Neural progenitor cell (in vitro differentiated cells): ENCODE measurements around the gene MAP3K1.

Experiments used
- EZH2 ChIP-seq: fragments of 200-600 bp; sonication (generic); IDR thresholded peaks from 2 replicates; pipeline ENCODE4 v1.6.1; 2017; ENCODE audit warnings: antibody characterized with exemption, mild to moderate bottlenecking, moderate library complexity
- EZH2phosphoT487 ChIP-seq: fragments of 200-600 bp; sonication (generic); IDR thresholded peaks from 2 replicates; pipeline ENCODE4 v1.6.1; 2017; ENCODE audit warnings: antibody characterized with exemption
- TF ChIP-seq, protein P1 (sequence below): fragments of 200-600 bp; sonication (generic); IDR thresholded peaks from 2 replicates; pipeline ENCODE4 v1.5.1; 2017; ENCODE audit warnings: antibody characterized with exemption, mild to moderate bottlenecking

DNA sequence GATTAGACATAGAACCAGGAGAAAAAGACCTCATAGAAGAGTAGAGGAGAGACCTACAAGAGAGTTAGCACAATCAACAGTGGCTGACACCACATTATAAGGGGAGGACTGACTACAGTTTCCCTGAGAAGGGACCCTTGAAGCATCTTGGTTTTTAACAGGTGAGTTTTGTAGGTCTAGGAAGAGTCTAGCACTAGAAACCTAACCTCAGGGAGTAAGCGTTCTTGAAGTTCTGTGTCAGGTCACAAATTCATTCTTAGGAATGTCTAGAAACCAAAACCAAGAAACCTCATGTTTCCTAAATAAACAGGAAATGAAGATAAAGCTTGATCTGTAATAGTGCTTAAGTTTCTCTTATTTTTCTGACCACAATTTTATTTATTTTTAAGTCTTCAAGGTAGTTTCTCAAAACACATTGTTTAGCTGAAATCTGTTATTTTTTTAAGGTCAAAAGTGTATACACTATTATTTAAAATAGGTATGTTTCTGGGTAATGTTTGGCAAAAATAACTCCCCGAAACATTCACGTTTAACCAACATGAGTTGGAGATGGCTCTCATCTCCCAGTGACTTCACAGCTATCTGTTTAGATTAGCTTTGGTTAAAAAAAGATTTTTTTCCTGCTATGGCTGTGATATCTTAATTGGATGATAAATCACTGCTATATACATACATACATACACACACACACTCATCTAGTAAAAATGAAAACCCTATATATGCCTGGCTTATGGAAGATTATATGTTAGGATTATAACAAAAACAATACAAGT lies 37.1 kb downstream of the MAP3K1 start:
- TF ChIP-seq EZH2 (no peak), EZH2phosphoT487 (no peak)
- TF ChIP-seq, protein P1, sequence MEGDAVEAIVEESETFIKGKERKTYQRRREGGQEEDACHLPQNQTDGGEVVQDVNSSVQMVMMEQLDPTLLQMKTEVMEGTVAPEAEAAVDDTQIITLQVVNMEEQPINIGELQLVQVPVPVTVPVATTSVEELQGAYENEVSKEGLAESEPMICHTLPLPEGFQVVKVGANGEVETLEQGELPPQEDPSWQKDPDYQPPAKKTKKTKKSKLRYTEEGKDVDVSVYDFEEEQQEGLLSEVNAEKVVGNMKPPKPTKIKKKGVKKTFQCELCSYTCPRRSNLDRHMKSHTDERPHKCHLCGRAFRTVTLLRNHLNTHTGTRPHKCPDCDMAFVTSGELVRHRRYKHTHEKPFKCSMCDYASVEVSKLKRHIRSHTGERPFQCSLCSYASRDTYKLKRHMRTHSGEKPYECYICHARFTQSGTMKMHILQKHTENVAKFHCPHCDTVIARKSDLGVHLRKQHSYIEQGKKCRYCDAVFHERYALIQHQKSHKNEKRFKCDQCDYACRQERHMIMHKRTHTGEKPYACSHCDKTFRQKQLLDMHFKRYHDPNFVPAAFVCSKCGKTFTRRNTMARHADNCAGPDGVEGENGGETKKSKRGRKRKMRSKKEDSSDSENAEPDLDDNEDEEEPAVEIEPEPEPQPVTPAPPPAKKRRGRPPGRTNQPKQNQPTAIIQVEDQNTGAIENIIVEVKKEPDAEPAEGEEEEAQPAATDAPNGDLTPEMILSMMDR: no peak
